ENCODE results near the gene LSAMP.

LSAMP gene

DNA sequence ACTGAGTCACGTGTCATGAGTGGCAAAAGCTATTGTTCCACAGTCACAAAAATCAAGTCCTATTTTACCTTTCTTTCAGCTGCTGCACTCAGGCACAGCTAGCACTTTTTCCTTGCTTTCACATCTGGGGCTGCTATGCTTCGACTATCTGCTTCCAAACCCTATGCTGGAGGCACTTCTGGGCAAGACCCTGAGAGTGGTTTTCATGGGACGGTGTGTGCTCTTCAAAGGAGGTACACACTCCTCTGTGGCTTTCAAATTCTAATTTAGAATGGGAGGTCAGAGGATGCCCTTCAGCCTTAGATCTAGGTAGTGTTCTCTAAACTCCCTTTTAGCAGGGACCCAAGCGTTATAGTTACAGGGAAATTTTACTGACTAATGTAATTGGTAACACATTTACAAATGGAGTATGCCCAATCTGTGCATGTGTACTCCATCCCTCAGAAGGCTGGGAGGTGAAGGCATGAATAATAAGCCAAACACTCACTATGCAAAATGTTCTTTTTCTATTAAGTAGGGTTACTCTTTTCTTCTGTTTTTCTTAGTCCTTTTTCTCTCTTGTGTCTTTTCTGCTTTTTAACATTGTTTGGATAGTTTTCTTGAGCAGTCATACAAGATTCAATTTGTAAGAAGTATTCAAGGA is 188.3 kb downstream of the LSAMP start:
- ATAC-seq (ENCODE audit: insufficient read depth, low read depth) (no peak), DNase-seq (no peak)
- Histone ChIP-seq H3K9ac (ENCODE audit: low read depth, low read length) (no peak overlapping the region), H3K4me1 (ENCODE audit: insufficient read depth, low read length) (no peaks in the 10 kb centered on the region), H3K9me3 (ENCODE audit: insufficient read depth, low read length, severe bottlenecking) (no peaks in the 10 kb centered on the region), H3K36me3 (ENCODE audit: insufficient read depth, low read length) (no peaks in the 10 kb centered on the region), H3K4me2 (ENCODE audit: insufficient read depth, low read length) (no peak overlapping the region), H3K27ac (ENCODE audit: low read length) (no peak overlapping the region), H4K20me1 (ENCODE audit: insufficient read depth, low read length) (no peaks in the 10 kb centered on the region), H3K4me3 (ENCODE audit: low read depth in 1 of 2, low read length in 2 of 2) (no peak overlapping the region), H2AFZ (ENCODE audit: low read depth, low read length) (no peak overlapping the region), H3K79me2 (ENCODE audit: insufficient read depth, low read length) (no peaks in the 10 kb centered on the region), H3K27me3 (ENCODE audit: insufficient read depth, low read length, poor library complexity) (no peaks in the 10 kb centered on the region)
- TF ChIP-seq, protein P1, sequence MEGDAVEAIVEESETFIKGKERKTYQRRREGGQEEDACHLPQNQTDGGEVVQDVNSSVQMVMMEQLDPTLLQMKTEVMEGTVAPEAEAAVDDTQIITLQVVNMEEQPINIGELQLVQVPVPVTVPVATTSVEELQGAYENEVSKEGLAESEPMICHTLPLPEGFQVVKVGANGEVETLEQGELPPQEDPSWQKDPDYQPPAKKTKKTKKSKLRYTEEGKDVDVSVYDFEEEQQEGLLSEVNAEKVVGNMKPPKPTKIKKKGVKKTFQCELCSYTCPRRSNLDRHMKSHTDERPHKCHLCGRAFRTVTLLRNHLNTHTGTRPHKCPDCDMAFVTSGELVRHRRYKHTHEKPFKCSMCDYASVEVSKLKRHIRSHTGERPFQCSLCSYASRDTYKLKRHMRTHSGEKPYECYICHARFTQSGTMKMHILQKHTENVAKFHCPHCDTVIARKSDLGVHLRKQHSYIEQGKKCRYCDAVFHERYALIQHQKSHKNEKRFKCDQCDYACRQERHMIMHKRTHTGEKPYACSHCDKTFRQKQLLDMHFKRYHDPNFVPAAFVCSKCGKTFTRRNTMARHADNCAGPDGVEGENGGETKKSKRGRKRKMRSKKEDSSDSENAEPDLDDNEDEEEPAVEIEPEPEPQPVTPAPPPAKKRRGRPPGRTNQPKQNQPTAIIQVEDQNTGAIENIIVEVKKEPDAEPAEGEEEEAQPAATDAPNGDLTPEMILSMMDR (IDR thresholded peaks at IDR 0.05; ENCODE audit: borderline replicate concordance, extremely low read depth, low read length, poor library complexity, severe bottlenecking): no peak
- no peak for TF ChIP-seq EZH2 (IDR thresholded peaks at IDR 0.05; ENCODE audit: borderline replicate concordance, low read depth, low read length, severe bottlenecking)

DNA sequence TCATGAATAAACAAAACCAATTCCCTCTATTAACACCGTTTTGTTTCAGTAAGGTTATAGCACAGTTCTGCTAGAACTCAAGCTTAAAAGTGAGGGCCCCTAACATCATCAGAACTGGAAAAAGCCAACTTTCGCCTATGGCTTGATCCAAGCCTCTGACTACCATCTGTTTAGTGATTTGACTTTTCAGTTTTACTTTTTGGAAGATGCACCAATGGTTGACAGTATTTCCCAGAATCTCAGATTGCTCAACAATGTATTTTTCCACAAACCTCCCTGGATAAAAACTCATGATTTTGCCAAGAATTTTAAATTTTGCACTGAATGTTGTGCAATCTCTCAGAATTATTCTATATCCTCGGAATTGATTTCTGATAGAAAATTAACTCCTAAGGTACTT is 190.7 kb downstream of the LSAMP start:
- Histone ChIP-seq H3K36me3 (ENCODE audit: insufficient read depth, low read length) (no peaks in the 10 kb centered on the region), H3K27ac (ENCODE audit: low read length) (no peak overlapping the region), H3K9ac (ENCODE audit: low read depth, low read length) (no peak overlapping the region), H3K27me3 (ENCODE audit: insufficient read depth, low read length, poor library complexity) (no peaks in the 10 kb centered on the region), H3K4me2 (ENCODE audit: insufficient read depth, low read length) (no peak overlapping the region), H3K4me3 (ENCODE audit: low read depth in 1 of 2, low read length in 2 of 2) (no peak overlapping the region), H4K20me1 (ENCODE audit: insufficient read depth, low read length) (no peaks in the 10 kb centered on the region), H2AFZ (ENCODE audit: low read depth, low read length) (no peak overlapping the region), H3K4me1 (ENCODE audit: insufficient read depth, low read length) (no peaks in the 10 kb centered on the region), H3K9me3 (ENCODE audit: insufficient read depth, low read length, severe bottlenecking) (no peaks in the 10 kb centered on the region), H3K79me2 (ENCODE audit: insufficient read depth, low read length) (no peaks in the 10 kb centered on the region)
- DNase-seq (no peak), ATAC-seq (ENCODE audit: insufficient read depth, low read depth) (no peak)
- no peak for TF ChIP-seq EZH2 (IDR thresholded peaks at IDR 0.05; ENCODE audit: borderline replicate concordance, low read depth, low read length, severe bottlenecking)
- TF ChIP-seq, protein P1 (IDR thresholded peaks at IDR 0.05; ENCODE audit: borderline replicate concordance, extremely low read depth, low read length, poor library complexity, severe bottlenecking): no peak

GRCh38 chr3:116253511-116253910 is 191.8 kb downstream of the LSAMP start:
- no peak overlapping the region for H3K4me2 ChIP-seq (ENCODE audit: insufficient read depth, low read length)
- no peaks in the 10 kb centered on the region for H4K20me1 ChIP-seq (ENCODE audit: insufficient read depth, low read length)
- no peak overlapping the region for H3K4me3 ChIP-seq (ENCODE audit: low read depth in 1 of 2, low read length in 2 of 2)
- no peak overlapping the region for H3K27ac ChIP-seq (ENCODE audit: low read length)
- H2AFZ ChIP-seq (ENCODE audit: low read depth, low read length): no peak overlapping the region
- no peak overlapping the region for H3K9ac ChIP-seq (ENCODE audit: low read depth, low read length)
- H3K9me3 ChIP-seq (ENCODE audit: insufficient read depth, low read length, severe bottlenecking): no peaks in the 10 kb centered on the region
- no peaks in the 10 kb centered on the region for H3K27me3 ChIP-seq (ENCODE audit: insufficient read depth, low read length, poor library complexity)
- TF ChIP-seq EZH2 (IDR thresholded peaks at IDR 0.05; ENCODE audit: borderline replicate concordance, low read depth, low read length, severe bottlenecking): no peak
- TF ChIP-seq, protein P1 (IDR thresholded peaks at IDR 0.05; ENCODE audit: borderline replicate concordance, extremely low read depth, low read length, poor library complexity, severe bottlenecking): no peak
- no peak for ATAC-seq (ENCODE audit: insufficient read depth, low read depth)
- H3K4me1 ChIP-seq (ENCODE audit: insufficient read depth, low read length): no peaks in the 10 kb centered on the region
- H3K79me2 ChIP-seq (ENCODE audit: insufficient read depth, low read length): no peaks in the 10 kb centered on the region
- DNase-seq: no peak
- H3K36me3 ChIP-seq (ENCODE audit: insufficient read depth, low read length): no peaks in the 10 kb centered on the region

Measured in DND-41 (cell line).